Lower leg skin (tissue), 4 donors: ENCODE data around the gene RRP15. TPM values are rescaled to one million over a fixed set of nuclear protein-coding genes. Genes with fewer than 3 reads are reported as not detected.

ENCODE experiments used
- DNase-seq, 2 donors: peaks; one replicate each; pipeline ENCODE4 v3.0.0-alpha.2; 2019; ENCODE audit warnings: low spot score in 2 of 2
- H3K4me3 ChIP-seq: fragments of 200-600 bp; sonication (generic); 2 replicates; pipeline ENCODE4 v1.5.1; 2017; ENCODE audit warnings: mild to moderate bottlenecking, low read depth; ENCODE audit not compliant: poor library complexity, severe bottlenecking
- POLR2A ChIP-seq, 2 donors: fragments of 450-650 bp; IDR thresholded peaks; one replicate each; pipeline ENCODE4 v1.6.1; 2016 to 2017; ENCODE audit warnings: antibody characterized with exemption in 2 of 2, mild to moderate bottlenecking in 1 of 2, moderate library complexity in 1 of 2
- WGBS, 2 donors: methylation state at CpG; one replicate each; pipeline ENCODE4 v1.1.5; 2018; 5-methylcytosine and 5-hydroxymethylcytosine counted together
- intact Hi-C: fragments of 100-400 bp; cut with DNase I; formaldehyde crosslinking; loops from one replicate; pipeline ENCODE4 v1.15.0; 2023; ENCODE audit warnings: low total_unique reads
- total RNA-seq, 4 donors: library from RNA; depleted of rRNA; stranded (reverse); fragments of >200 nt; gene quantifications; one replicate each; pipeline ENCODE4 v1.1.0, GENCODE V29; 2016
- TF ChIP-seq, protein P1 (sequence below), 3 donors: fragments of 450-650 bp; IDR thresholded peaks; one replicate each; pipeline ENCODE4 v1.5.1; 2016; ENCODE audit warnings: antibody characterized with exemption in 3 of 3, mild to moderate bottlenecking in 3 of 3, moderate library complexity in 2 of 3

Gene RRP15
- total RNA-seq, 4 donors from 2014 or later = 1.8 to 7.2 (median 2.6) TPM

DNA sequence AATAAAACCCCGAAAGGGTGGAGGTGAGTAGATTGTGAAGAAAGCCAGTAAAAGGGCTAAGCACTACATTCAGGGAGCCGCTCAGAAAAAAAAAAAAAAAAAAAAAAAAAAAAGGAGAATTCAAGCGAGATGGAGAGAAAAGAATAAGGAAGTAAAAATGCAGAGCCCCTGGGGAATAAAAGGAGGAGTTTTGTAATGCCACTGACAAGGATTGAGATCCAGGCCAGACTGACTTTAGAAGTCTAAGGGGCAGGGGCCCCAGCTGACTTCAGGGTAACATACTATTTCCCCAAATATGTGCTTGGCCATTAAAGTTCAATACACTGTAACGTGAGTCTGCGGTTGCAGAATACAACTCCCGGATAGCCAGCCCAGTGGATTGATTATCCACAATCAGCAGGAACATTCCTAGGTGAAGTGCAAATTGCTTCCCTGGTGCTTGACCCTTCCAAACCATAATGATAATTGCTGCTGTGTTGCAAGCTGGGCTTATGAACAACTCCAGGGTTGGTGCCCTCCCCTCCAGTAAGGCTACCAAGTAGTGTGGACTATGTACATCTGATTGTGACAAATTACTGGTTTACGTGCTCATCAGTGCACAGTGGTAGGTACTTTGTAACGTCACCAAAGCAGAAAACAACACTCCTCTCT lies 30.7 kb upstream of the RRP15 start:
- H3K4me3 ChIP-seq = no peak overlapping the region
- WGBS, 2 donors = 45 to 53% methylated on average over 8 of the region's 8 CpGs
- DNase-seq = no peak
- TF ChIP-seq, protein P1, sequence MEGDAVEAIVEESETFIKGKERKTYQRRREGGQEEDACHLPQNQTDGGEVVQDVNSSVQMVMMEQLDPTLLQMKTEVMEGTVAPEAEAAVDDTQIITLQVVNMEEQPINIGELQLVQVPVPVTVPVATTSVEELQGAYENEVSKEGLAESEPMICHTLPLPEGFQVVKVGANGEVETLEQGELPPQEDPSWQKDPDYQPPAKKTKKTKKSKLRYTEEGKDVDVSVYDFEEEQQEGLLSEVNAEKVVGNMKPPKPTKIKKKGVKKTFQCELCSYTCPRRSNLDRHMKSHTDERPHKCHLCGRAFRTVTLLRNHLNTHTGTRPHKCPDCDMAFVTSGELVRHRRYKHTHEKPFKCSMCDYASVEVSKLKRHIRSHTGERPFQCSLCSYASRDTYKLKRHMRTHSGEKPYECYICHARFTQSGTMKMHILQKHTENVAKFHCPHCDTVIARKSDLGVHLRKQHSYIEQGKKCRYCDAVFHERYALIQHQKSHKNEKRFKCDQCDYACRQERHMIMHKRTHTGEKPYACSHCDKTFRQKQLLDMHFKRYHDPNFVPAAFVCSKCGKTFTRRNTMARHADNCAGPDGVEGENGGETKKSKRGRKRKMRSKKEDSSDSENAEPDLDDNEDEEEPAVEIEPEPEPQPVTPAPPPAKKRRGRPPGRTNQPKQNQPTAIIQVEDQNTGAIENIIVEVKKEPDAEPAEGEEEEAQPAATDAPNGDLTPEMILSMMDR (IDR thresholded peaks at IDR 0.05) = no peak
- no peak for TF ChIP-seq POLR2A (IDR thresholded peaks at IDR 0.05)
- intact Hi-C loops = no loop called here

DNA sequence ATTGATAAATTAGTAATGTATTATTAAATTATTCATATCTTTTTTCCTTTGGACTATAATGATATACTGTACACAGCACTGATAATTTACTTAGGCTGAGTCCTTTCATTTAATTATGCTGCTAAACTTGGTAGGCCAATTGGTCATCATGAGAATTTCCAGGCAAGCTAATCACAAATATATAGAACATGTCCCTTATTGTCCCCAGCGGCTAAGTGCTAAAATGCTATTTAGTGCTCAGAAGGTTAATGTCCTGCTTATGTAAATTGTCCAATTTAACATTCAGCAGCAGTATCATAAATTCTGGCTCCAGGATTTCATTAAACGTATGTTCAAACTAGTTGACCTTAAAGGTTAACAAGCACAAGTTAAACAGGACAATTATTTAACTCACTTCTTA lies 30.0 kb upstream of the RRP15 start:
- WGBS, 2 donors = 50 to 63% methylated on average over 2 of the region's 2 CpGs
- TF ChIP-seq, protein P1 (IDR thresholded peaks at IDR 0.05) = no peak
- no peak for TF ChIP-seq POLR2A (IDR thresholded peaks at IDR 0.05)
- no peak overlapping the region for H3K4me3 ChIP-seq
- intact Hi-C loops = no loop called here
- DNase-seq = no peak

DNA sequence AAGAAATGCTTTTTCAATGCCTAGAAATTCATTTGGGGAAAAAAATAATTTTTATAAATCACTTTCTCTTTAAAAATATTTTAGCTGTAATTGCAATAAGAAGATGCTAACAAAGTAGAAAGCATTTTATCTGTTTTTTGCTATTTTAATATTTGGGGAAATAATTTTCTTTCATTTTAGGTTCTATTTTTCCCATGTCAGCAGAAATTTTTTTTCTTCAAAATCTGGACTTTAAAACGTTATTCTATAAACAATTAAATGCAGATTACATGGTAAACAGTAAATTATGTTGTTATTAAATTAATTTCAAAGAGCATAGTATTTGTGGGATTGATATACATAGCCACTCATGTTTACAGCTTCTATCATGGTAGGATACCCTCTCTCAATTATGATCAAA lies 27.7 kb upstream of the RRP15 start:
- H3K4me3 ChIP-seq = no peak overlapping the region
- 18 to 21% methylated on average over 1 of the region's 1 CpG for WGBS, 2 donors
- DNase-seq = no peak
- TF ChIP-seq POLR2A (IDR thresholded peaks at IDR 0.05) = no peak
- TF ChIP-seq, protein P1 (IDR thresholded peaks at IDR 0.05) = no peak
- intact Hi-C loops = no loop called here

DNA sequence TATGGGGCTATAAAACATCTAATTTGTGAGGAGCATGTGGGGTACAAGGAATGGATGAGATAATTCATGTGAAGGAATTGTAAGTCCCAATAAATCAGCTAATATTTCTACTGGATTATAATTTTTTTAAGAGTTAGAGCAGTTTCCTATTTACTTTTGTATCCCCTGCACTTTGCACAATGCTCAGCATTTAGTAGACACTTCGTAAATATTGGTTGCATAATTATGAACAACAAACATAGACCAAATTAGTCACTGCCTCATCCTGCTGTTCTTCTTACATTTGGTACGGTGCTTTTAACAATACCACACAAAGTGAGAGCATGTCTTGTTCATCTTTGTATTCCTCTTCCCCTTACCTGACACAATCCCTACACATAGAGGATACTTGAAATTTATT lies 27.1 kb upstream of the RRP15 start:
- intact Hi-C loops = no loop called here
- TF ChIP-seq, protein P1 (IDR thresholded peaks at IDR 0.05) = no peak
- no peak for TF ChIP-seq POLR2A (IDR thresholded peaks at IDR 0.05)
- no peak for DNase-seq
- no peak overlapping the region for H3K4me3 ChIP-seq
- 76 to 83% methylated on average over 2 of the region's 2 CpGs for WGBS, 2 donors

DNA sequence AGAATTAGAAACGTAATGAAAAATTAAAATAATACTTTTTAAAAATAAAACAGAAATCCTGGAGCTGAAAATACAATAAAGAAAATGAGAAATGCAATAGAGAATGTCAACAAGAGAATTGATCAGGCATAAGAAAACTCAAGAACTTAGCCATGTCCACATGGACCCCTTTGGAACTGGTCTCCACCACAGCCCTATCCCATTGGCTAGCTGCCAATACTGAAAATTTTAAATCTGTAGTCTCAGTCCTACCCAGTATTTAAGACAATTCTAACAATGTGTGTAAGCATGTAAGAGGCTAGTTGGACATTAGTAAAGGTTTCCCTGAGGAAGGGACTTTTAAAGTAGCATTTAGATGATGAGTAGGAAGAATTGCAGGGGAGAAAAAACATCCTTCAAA lies 25.8 kb upstream of the RRP15 start:
- intact Hi-C loops = no loop called here
- WGBS, 2 donors = 53 to 66% methylated on average over 1 of the region's 1 CpG
- no peak for DNase-seq
- H3K4me3 ChIP-seq = no peak overlapping the region
- no peak for TF ChIP-seq POLR2A (IDR thresholded peaks at IDR 0.05)
- TF ChIP-seq, protein P1 (IDR thresholded peaks at IDR 0.05) = no peak

DNA sequence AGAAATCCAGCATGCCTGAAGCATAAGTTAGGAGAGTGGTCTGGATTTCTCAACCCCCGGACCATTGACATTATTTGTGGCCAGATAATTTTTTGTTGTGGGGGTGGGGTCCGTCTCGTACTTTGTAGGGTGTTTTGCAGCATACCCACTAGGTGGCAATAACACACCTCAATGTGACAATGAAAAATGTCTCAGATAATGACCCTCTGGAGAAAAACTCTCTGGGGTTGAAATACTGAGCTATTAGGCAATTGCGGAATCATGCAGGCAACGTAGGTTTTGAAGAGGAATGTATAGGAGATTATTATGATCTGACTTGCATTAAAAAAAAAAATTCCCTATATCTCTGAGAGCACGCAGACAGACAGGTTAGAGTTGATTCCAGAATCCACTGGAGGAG lies 25.3 kb upstream of the RRP15 start:
- TF ChIP-seq, protein P1 (IDR thresholded peaks at IDR 0.05) = no peak
- no peak for TF ChIP-seq POLR2A (IDR thresholded peaks at IDR 0.05)
- no peak overlapping the region for H3K4me3 ChIP-seq
- 47 to 57% methylated on average over 6 of the region's 6 CpGs for WGBS, 2 donors
- intact Hi-C loops = no loop called here
- DNase-seq = no peak
